HCT116 (cell line): Measurements from ENCODE around the gene MMP15.
A peak's percentile ranks its signal among the peaks of the same experiment; 100 is the strongest.

Source experiments
- EGR1 ChIP-seq: IDR thresholded peaks from 2 replicates; pipeline ENCODE4 v1.6.1; 2012; ENCODE audit warnings: low read depth
- ELF1 ChIP-seq: IDR thresholded peaks from 2 replicates; pipeline ENCODE4 v1.6.1; 2012; ENCODE audit warnings: low read depth, borderline replicate concordance
- EZH2 ChIP-seq: fragments of 200-600 bp; sonication (generic); IDR thresholded peaks from 2 replicates; pipeline ENCODE4 v1.6.1; 2017; ENCODE audit warnings: antibody characterized with exemption, mixed run types
- EZH2phosphoT487 ChIP-seq: fragments of 200-600 bp; IDR thresholded peaks from 2 replicates; pipeline ENCODE4 v1.6.1; 2018; ENCODE audit warnings: antibody characterized with exemption, borderline replicate concordance
- POLR2A ChIP-seq: IDR thresholded peaks from 2 replicates; pipeline ENCODE4 v1.7.0; 2011; ENCODE audit warnings: borderline replicate concordance; ENCODE audit not compliant: insufficient read depth, insufficient read length; ENCODE audit errors: extremely low read depth
- POLR2AphosphoS5 ChIP-seq: IDR thresholded peaks from 2 replicates; pipeline ENCODE4 v1.6.1; 2011; ENCODE audit warnings: mild to moderate bottlenecking, low read depth, low read length, moderate library complexity
- SP1 ChIP-seq: IDR thresholded peaks from 2 replicates; pipeline ENCODE4 v1.6.1; 2012; ENCODE audit warnings: low read depth
- SRF ChIP-seq: IDR thresholded peaks from 2 replicates; pipeline ENCODE4 v1.6.1; 2012; ENCODE audit warnings: low read depth
- YY1 ChIP-seq: IDR thresholded peaks from 2 replicates; pipeline ENCODE4 v1.6.1; 2011; ENCODE audit warnings: low read length, low read depth, moderate library complexity, mild to moderate bottlenecking; ENCODE audit not compliant: insufficient replicate concordance; ENCODE audit errors: extremely low read depth
- TF ChIP-seq, protein P1 (sequence below), 3 experiments: fragments of 200-600 bp in 1 of 3; sonication (generic) in 1 of 3; IDR thresholded peaks in 2 of 3; conservative IDR thresholded peaks in 1 of 3; 2 replicates each; pipeline ENCODE4 v1.5.1; 2012 to 2017; ENCODE audit warnings: low read depth in 2 of 3, low read length in 2 of 3, antibody characterized with exemption in 1 of 3, borderline replicate concordance in 1 of 3, control low read depth in 1 of 3, mild to moderate bottlenecking in 1 of 3, mixed read lengths in 1 of 3, mixed run types in 1 of 3, moderate library complexity in 1 of 3; ENCODE audit not compliant: insufficient read depth in 1 of 3
- TF ChIP-seq, protein P2 (sequence below): IDR thresholded peaks from 2 replicates; pipeline ENCODE4 v1.6.1; 2011; ENCODE audit warnings: mild to moderate bottlenecking, low read length, moderate library complexity; ENCODE audit not compliant: insufficient replicate concordance; ENCODE audit errors: extremely low read depth

DNA sequence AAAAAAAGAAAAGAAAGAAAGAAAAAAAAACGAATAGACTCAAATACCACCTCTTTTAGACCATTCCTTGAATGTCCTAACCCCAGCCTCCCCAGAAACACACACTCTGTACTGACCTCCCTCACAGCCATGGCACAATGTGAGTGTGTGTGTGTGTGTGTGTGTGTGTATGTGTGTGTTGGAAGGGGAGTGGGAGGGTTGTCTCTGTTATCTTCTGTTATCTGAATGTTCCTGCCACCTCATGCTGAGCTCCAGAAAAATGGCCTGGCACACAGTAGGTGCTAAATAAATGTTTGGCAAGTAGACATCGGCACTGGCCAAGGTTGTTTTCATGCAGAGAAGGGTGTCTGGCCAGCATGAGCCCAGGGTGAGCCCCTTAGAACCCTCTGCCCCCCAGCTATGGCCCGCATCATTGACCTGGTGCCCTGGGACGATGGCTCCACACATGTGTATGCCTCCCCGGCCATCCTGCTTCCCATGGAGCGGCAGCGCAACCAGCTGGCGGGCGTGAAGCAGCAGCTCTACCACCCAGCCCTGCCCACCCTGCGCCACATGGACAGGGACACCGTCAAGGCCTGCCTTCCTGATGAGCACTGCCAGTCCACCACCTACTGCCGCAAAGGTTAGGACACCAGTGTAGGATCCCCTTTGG, 48.0 kb upstream of the MMP15 start:
- TF ChIP-seq EZH2 (no peak), SRF (no peak), YY1 (no peak), ELF1 (no peak), POLR2A (no peak), POLR2AphosphoS5 (no peak), EGR1 (no peak), SP1 (no peak), EZH2phosphoT487 (no peak)
- TF ChIP-seq, protein P1, sequence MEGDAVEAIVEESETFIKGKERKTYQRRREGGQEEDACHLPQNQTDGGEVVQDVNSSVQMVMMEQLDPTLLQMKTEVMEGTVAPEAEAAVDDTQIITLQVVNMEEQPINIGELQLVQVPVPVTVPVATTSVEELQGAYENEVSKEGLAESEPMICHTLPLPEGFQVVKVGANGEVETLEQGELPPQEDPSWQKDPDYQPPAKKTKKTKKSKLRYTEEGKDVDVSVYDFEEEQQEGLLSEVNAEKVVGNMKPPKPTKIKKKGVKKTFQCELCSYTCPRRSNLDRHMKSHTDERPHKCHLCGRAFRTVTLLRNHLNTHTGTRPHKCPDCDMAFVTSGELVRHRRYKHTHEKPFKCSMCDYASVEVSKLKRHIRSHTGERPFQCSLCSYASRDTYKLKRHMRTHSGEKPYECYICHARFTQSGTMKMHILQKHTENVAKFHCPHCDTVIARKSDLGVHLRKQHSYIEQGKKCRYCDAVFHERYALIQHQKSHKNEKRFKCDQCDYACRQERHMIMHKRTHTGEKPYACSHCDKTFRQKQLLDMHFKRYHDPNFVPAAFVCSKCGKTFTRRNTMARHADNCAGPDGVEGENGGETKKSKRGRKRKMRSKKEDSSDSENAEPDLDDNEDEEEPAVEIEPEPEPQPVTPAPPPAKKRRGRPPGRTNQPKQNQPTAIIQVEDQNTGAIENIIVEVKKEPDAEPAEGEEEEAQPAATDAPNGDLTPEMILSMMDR (IDR thresholded peaks at IDR 0.05 in 2 of 3, conservative IDR thresholded peaks at IDR 0.05 in 1 of 3; ENCODE audit: borderline replicate concordance in 1 of 3, insufficient read depth in 1 of 3, low read depth in 2 of 3, low read length in 2 of 3) = peak in 2 of 3 experiments; percentile 5 to 13; a peak in 1 of 6 replicates
- TF ChIP-seq, protein P2, sequence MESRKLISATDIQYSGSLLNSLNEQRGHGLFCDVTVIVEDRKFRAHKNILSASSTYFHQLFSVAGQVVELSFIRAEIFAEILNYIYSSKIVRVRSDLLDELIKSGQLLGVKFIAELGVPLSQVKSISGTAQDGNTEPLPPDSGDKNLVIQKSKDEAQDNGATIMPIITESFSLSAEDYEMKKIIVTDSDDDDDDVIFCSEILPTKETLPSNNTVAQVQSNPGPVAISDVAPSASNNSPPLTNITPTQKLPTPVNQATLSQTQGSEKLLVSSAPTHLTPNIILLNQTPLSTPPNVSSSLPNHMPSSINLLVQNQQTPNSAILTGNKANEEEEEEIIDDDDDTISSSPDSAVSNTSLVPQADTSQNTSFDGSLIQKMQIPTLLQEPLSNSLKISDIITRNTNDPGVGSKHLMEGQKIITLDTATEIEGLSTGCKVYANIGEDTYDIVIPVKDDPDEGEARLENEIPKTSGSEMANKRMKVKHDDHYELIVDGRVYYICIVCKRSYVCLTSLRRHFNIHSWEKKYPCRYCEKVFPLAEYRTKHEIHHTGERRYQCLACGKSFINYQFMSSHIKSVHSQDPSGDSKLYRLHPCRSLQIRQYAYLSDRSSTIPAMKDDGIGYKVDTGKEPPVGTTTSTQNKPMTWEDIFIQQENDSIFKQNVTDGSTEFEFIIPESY = no peak
